ENCODE measurements around the gene LRPPRC. TPM values are rescaled to one million over a fixed set of nuclear protein-coding genes. Genes with fewer than 3 reads are reported as not detected.

The LRPPRC gene
- total RNA-seq, 1 donor from 2014 or later = 58.0 TPM

GRCh38 chr2:43880471-43880870, 115.3 kb downstream of the LRPPRC start:
- Histone ChIP-seq H3K9me3 (no peaks in the 10 kb centered on the region), H3K27me3 (ENCODE audit: low read depth) (no peaks in the 10 kb centered on the region), H3K4me1 (peaks cover 26% of the 10 kb centered on the region), H3K36me3 (no peaks in the 10 kb centered on the region), H3K27ac (no peak overlapping the region), H3K4me3 (no peak overlapping the region)
- intact Hi-C loops (cut with DNase I) = no loop called here
- no peak for TF ChIP-seq CTCF (IDR thresholded peaks at IDR 0.05)
- no peak for DNase-seq
- ATAC-seq = no peak

GRCh38 chr2:43879261-43879660, 116.5 kb downstream of the LRPPRC start:
- DNase-seq (no peak), ATAC-seq (no peak)
- no peak overlapping the region for H3K4me3 ChIP-seq
- TF ChIP-seq CTCF (IDR thresholded peaks at IDR 0.05) = no peak
- intact Hi-C loops (cut with DNase I) = no loop called here
- H3K4me1 ChIP-seq = peaks cover 26% of the 10 kb centered on the region
- H3K27me3 ChIP-seq (ENCODE audit: low read depth) = no peaks in the 10 kb centered on the region
- no peak overlapping the region for H3K27ac ChIP-seq
- H3K36me3 ChIP-seq = no peaks in the 10 kb centered on the region
- H3K9me3 ChIP-seq = no peaks in the 10 kb centered on the region

- intact Hi-C loops (cut with DNase I) = no loop called here
Observed at GRCh38 chr2:43877782-43878464, 117.9 kb downstream of the LRPPRC start.

GRCh38 chr2:43874776-43875451, 120.9 kb downstream of the LRPPRC start:
- DNase-seq = no peak

More at GRCh38 chr2:43877782-43878464, 117.9 kb downstream of the LRPPRC start:
- Histone ChIP-seq H3K4me1 (peaks cover 25% of the 10 kb centered on the region), H3K27ac (no peak overlapping the region), H3K27me3 (ENCODE audit: low read depth) (no peaks in the 10 kb centered on the region), H3K9me3 (no peaks in the 10 kb centered on the region), H3K36me3 (no peaks in the 10 kb centered on the region), H3K4me3 (no peak overlapping the region)
- DNase-seq (peak; percentile 64), ATAC-seq (peak; percentile 80 to 86)
- TF ChIP-seq CTCF (IDR thresholded peaks at IDR 0.05) = peak; percentile 96

GRCh38 chr2:43872151-43872550, 123.6 kb downstream of the LRPPRC start:
- TF ChIP-seq CTCF (IDR thresholded peaks at IDR 0.05) = no peak
- H3K9me3 ChIP-seq = no peaks in the 10 kb centered on the region
- H3K4me3 ChIP-seq = no peak overlapping the region
- intact Hi-C loops (cut with DNase I) = no loop called here
- no peaks in the 10 kb centered on the region for H3K4me1 ChIP-seq
- no peak overlapping the region for H3K27ac ChIP-seq
- no peak for DNase-seq
- no peaks in the 10 kb centered on the region for H3K36me3 ChIP-seq
- ATAC-seq = no peak
- peaks cover 6% of the 10 kb centered on the region for H3K27me3 ChIP-seq (ENCODE audit: low read depth)

More at GRCh38 chr2:43874776-43875451, 120.9 kb downstream of the LRPPRC start:
- Histone ChIP-seq H3K9me3 (no peaks in the 10 kb centered on the region), H3K4me1 (peaks cover 5% of the 10 kb centered on the region), H3K27me3 (ENCODE audit: low read depth) (peaks cover 6% of the 10 kb centered on the region), H3K4me3 (no peak overlapping the region), H3K27ac (no peak overlapping the region), H3K36me3 (no peaks in the 10 kb centered on the region)
- intact Hi-C loops (cut with DNase I) = no loop called here
- no peak for ATAC-seq
- no peak for TF ChIP-seq CTCF (IDR thresholded peaks at IDR 0.05)
